Activated T-cell treated with anti-CD3 and anti-CD28 coated beads, Interleukin-2, amount 50 U/mL, for 48 hours (primary cell): ENCODE data around the gene AGR3.

ENCODE experiments used
- DNase-seq, 2 experiments: peaks; one replicate each; pipeline ENCODE4 v3.0.0-alpha.2; 2020

AGR3 gene

DNA sequence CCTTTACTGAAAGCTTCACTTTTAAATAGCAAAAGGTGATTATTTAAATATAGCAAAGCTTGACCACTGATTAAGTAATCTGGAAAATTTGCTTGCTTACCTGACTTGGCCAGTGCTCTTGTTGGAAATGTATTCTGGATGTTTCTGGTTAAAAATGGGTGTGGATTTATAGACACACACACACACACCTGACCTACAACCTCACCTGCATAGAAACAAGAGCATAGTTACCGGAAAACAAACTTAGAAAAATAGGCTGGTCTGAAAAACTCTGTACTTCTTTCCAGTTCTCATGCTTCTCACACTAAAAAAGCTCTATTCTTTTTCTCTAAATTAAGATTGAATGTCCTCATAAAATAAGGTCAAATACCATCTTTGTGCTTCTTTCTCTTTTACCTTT lies at the start of gene AGR3:
Gene AGR3, minus strand, starts transcription at position 140 of the 400 bp plus-strand sequence. CDS start 3,365 bp downstream, outside the sequence.
- DNase-seq: no peak

DNA sequence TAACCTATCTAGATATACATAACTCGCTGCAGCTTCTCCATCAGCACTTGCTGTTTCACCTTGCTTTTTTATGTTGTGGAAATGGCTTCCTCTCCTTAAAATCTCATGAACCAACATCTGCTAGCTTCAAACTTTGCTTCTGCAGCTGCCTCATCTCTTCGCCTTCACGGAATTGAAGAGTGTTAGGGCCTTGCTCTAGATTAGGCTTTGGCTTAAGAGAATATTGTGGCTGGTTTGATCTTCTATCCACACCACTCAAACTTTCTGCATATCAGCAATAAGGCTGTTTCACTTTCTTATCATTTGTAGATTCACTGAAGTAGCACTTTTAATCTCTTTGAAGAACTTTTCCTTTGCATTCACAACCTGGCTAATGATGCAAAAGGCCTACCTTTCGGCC lies 49.2 kb upstream of the AGR3 start:
- no peak for DNase-seq

DNA sequence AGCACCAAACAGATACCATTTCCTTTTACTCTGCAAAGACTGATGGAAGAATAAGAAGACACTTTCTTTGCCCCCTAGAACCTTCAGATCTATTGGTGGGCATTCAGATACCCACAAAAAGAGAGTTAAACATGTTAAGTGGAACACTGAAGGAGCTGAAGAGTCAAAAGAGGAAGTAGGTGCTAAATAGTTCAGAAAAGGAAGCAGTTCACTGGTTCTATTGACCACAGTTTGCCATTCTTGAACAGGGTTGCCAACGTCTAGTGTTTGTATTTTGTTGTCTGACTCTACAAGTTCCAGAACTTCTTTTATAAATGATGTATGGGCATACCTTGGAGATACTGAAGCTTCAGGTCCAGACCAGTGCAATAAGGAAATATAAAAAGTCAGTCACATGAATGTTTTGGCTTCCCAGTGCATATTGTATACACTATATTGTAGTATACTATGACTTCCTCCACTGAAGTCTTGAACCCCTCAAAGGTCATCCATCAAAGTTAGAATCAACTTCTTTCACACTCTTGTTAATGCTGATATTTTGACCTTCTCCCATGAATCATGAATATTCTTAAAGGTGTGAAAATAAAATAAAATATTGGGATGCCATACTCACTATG lies 47.5 kb upstream of the AGR3 start:
- no peak for DNase-seq

DNA sequence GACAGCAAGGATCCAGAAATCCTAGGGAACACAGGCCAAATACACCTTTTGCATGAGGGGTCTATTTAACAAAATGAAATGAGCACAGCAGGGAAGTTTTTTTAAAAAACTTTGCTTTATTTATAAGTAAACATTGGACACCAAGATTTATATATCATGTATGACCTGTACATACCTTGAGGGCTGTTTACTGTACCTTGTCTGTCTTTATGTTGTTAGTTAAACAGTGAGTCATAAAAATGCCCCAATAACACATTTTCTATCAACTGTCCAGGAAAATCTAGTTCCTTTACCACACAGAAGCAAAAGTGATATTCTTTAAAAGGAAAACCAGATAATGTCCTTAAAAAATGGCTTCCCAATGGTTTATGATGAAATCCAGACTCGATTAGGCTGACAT lies 45.1 kb upstream of the AGR3 start:
- no peak for DNase-seq

DNA sequence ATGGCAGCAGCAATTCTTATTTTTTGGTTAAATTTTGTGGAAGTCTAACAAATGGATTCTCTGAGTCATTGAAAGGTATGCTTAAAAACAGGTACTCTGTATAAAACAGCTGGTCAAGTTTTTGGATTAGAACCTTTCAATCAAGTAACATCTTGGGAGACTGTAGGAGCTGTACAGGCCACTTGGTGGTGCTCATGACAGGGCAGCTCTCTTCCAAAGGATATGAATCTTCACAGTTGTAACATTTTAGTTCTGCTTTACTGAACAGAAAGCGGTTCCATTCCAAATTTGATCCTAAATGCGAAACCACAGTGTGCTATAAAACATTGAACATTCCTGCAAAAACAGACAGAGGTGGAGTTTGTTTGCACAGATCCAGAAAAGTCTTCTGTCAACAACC lies 44.5 kb upstream of the AGR3 start:
- no peak for DNase-seq

DNA sequence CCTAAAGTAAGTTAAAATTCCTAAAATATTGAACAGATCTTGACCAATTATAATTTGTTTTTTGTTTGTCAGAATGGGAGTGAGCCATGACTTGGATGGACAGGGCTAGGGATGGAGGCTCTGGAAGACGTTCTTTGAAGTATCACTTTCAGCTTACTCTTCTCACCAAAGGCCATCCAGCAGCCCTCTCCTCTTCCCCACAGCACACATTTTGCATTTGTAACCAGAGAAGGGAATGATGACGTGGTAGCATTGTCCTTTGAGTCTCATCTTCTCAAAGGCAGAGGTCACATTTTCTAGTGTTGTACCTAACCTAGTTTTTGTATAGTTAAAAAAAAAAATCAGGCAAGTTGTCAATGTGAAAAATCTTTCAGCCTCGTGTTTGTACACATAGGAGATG lies 43.8 kb upstream of the AGR3 start:
- no peak for DNase-seq

DNA sequence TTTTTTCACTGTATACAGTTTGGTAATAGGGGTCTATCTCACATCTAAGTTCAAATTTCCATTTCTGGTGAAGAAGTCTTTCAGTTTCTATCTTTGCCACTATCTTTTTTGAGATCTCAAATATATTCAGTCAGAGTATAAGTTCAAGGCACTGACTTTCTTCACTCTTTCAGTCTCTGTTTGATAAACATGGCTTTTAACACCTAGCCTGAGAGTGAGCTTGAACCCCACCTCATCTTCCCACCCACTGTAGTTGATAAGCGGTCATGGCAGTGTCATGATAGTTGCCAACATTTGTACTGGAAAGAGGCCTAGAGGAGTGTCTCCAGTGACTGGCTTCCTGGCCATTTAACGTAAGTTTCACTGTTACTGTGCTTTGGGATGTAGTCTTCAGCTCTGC lies 41.2 kb upstream of the AGR3 start:
- peak in 1 of 2 experiments; percentile 32 for DNase-seq

DNA sequence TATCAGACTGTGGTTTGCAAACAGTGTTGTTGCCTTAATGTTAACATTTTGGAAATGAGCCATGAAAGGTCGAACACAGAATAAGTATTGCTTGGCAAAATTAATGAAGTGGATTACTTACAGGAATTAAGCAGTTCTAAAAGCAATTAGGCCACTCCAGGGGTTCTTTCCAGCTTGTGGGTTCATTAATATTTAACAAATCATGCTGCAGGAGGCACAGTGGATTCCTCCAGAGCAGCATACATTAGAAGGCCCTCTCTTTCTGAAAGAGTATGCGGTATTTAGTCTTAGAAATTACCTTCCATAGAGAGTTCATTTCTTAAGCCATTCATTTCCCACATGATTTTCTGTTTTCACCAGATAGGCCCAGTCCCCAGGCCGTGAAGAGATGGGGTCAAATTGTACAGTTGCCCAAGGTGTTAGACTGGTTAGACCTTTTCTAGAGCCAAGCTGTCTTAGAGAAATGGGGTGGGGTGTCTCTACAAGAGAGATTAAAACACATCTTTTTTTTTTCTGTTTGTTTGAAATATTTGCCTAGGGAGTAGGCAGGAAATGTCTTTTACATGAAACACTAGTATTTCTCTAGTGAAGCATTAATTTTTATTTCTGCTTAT lies 40.0 kb upstream of the AGR3 start:
- DNase-seq: no peak

DNA sequence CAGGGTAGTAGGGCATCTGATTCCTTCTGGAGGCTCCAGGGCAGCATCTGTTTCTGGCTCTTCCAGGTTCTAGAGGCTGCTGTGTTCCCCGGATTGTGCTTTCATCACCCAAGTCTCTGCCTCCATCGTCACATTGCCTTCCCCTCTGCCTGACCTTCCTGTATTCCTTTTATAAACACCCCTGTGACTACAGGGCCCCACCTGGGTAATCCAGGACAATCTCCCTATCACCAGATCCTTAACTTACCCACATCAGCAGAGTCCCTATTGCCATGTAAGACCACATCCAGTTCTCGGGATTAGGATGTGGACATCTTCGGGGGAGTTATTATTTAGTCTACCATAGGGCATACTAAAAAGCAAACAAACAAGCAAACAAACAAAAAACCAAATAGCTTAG lies 39.4 kb upstream of the AGR3 start:
- DNase-seq: no peak

DNA sequence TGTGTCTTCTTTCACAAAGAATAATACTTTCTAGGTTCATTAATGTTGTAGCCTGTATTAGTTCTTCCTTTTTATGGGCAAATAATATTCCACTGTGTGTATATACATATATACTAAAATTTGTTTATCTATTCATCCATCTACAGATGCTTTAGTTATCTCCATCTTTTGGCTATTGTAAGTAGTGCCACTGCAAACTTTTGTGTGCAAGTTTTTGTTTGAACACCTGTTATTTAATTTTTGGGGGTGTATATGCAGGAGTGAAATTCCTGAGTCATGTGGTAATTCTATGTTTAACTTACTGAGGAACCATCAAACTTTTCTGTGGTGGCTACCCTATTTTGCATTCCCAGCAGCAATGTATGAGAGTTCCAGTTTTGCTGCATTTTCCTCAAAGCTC lies 37.7 kb upstream of the AGR3 start:
- DNase-seq: no peak

DNA sequence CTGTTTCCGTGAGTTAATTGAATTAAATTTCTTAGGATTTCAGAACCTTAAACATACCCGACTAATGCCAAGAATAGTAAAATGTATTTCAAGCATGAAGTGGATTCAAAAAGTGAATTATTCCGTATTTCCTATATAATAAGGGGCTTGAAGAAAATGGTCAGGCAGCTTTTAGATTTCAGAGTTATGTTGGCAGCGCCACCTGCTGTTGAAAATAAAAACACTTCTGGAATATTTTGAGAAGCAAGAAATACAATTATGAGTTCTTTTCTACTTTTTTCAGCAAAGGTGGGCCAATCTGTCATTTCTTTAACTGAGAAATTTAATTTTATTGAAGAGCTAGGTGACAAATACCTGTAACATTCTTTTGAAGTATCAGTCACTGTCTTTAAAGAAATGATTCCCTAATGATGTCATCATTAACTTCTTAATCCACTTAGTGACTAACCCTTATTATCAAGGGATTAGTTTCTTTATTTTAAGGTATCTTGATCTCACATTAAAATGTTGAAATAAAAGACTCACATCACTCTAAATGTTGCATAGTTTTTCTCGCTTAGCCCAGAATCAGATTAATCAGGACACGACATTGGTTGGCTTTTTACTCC lies 36.6 kb upstream of the AGR3 start:
- DNase-seq: no peak

DNA sequence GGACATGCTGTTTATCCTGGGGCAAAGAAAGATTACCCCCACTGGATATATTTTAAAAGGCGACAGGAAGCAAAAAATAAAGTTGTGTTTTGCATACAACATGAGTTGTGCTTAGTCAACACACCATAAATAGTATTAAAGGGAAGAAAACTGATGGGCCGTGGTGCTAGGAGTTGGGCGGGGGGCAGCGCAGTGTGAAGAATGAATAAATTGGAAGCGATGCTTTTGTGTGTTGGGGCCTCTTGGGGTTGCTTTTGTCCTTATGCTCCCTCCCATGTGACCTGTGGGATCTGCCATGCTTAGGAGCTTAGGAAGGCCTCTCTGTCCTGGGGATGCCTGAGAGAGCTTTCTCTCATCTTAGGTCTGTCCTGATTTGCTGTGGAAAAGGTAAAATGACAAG lies 35.0 kb upstream of the AGR3 start:
- DNase-seq: no peak

DNA sequence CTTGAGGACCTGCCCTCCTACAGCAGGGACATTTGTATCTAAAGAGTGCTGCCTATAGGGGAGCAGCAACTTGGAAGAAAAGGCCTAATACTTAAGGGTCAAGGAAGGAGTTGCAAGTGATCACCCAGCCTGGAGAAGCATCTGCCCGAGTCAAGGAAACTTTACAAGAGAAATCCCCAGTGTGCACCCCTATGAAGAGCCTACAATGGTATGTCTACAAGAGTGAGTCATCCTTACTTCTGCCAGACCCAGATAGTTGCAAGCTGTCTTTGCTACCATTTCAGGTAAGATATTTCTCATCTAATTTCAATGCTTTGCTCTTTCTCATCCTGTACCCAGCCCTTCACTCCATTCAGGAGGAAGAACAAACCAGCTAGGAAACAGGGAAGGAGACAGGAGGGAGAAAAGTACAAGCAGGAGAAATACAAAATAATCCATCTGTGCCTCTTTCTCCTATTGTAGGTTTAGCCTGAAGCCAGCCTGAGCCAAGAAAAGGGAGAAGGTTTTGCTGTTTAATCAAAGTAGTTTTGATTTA lies 34.4 kb upstream of the AGR3 start:
- DNase-seq: no peak

DNA sequence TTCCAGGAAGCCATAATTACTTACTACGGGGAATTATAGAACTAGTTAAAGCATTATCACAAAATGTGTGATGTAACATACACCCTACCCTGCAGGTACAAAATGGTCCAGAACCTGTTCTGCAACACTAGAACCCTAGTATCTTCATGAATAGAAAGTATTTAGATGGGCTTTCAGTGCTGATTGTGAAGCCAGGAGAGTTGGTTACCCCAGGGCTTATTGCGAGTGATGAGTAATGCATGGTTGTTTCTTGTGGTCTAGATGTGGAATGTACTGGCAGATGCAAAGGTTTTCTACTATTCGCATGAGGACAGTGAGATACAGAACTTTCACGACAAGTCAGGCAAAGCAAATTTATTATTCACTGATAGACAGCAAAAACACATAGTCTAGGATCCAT lies 33.6 kb upstream of the AGR3 start:
- DNase-seq: no peak

DNA sequence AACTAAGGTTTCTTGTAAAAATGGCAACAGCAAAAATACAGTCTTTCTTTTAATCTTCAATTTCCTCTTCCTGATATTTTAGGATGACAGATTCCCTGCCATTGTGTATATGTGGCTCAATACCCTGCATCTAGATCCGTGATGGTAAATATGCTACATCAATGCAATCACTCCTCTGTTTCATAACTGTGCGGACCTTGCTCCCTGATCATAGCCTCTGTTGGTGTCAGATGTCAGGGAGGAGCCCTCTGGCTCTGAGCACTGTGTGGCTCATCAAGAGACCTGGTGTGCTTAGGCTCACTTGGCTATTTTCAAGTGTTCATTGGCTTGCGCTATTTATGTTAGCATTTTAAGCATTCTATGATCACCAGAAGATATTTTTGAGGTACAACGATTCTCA lies 33.0 kb upstream of the AGR3 start:
- DNase-seq: no peak

DNA sequence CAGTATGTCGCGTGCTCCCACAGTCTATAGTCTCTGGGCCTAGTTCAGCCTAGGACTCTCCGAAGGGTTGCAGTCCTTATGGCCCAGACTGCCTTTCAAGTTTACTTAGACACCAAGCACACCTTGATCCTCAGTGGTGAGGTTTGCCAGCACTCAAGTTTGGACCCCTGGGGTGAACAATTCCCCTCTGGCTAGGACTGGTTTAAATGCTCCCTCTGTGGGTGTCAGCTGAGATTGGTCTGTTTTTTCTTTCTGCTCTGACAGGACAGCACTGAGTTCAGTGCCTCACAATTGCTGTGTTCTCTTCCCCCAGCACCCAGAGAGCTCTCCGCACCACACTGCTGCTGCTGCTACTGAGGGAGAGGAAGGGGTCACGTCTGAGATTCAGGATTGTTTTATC lies 31.9 kb upstream of the AGR3 start:
- DNase-seq: no peak

DNA sequence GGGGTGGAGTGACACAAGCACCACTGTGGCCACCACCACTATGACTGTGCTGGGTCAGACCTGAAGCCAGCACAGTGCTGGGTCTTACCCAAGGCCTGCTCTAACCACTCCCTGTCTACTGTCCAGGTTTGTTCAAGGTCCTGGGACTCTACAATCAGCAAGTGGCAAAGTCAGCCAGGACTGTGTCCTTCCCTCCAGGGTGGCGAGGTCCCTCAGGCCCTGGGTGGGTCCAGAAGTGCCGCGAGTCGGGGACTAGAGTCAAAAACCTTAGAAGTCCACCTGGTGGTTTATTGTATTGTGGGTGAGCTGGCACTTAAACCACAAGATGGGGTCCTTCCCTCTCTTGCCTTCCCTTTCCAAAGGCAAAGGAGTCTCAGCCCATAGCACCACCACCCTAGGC lies 30.8 kb upstream of the AGR3 start:
- DNase-seq: no peak

DNA sequence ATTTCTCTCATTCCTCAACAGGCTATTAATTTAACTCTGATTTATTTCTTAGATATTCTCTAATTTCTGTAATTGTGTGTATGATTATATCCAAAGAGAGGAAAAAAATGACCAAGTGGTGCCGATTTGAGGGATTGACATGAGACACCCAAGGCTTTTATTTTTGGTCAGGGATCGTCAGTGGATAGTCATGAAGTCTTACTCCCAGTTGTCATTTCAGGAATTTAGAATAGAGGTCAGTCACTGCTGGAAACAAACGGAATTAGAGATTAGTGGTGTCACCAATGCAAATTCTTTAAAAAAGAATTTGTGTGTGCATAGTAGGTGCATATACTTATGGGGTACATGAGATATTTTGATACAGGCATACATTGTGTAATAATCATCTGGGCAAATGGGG lies 26.8 kb upstream of the AGR3 start:
- DNase-seq: no peak

DNA sequence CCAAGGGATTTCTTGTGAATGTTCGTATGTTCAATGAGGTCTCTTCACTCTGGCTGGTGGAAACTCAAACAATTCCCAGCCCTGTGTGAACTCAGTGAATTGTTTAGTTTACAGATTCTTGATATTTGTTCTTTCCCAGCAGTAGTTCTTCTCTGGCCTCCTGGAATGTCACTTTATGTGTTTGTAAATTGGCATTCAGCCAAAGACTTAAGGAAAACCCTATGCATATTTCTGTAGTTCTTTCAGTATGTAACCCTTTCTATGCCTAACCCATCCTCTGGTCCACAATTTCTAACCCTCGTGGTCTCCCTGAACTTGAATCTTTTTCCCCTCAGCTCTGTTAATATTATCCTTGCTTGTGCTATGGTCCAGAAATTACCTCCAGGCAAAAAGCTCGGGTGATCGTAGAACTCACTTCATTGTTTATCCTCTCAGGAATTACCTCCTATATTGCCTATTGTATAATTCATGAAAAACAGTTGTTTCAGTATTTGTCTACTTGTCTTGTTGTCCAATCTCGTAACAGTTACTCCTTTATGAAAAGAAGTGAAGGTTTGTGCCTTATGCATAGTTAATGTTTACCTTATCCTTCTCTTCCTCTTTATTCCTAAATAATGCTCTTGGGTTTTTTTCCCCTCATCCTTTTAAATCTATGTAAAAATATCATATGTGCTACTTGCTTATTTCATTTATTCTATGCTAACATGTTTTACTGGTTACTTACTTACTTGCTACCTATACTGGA lies 23.7 kb upstream of the AGR3 start:
- DNase-seq: no peak

DNA sequence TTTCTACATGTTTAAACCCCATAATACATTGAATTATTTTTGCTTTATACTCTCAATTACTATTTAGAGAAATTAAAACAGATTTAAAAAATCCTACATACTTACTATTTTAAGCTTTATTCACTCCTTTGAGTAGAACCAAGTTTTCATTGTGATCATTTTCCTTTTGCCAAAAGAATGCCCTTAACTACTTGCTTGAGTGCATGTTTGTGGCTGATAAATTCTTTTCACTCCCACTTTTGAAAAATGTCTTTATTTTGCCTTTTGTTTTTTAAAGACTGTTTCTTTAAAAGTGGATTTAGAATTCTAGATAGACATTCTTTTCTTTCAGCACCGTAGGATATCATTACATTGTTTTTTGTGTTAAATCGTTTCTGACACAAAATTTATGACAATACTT lies 22.3 kb upstream of the AGR3 start:
- no peak for DNase-seq

DNA sequence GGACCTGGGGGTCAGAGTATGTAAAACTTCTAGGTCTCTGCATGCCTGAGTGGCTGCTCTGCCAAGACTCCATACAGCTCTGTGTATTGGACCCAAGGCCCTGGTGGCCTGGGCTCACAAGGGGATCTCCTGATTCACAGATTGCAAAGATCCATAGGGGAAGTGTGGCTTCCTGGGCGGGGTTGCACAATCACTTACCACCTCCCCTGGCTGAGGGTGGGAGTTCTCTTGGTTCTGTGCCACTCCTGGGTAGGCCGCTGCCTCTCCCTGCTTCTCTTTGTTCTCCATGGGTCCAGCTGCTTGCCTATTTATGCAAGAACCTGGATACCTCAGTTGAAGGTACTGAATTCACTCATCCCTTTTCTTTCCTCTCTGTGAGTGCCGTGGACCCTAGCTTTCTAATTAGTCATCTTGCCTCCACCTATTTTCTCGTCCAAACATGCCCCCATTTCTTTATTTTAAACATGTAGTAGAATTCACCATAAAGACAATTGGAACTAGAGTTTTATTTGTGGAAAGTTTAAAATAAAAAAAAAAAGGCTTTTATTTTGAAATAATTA lies 18.5 kb upstream of the AGR3 start:
- DNase-seq: no peak

DNA sequence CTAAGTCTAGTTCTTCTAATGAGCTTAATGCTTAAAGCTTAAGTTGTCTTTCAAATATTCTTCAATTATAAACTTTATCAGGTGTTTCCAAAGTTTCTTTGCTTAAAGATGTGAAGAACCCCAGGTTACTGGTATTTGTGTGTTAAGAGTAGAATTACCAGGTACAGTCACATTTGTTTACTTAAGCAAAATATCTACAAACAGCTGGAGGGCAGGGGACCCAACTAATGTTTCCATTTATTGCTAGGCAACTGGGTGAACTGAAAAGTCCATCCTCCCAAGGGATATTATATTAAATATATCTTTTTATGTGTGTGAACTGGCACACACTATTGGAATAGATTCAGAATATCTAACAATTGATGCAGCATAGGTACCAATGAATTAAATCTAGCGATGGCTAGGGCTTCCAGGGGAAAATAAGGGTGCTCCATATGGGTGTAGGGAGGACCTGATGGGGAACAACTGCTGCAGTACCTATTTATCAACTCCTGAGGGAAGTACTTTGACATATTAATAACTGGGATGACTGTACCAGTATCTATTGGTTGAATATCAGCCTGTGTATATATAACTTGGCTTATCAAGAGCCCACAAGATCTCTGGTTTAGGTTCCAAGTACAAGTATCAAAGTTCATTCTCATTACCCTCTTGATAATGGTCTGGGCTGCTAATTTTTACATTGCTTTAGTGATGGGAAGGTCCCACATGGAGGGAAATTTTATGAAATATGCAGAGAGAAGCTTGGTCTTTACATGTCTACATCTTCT lies 10.3 kb upstream of the AGR3 start:
- no peak for DNase-seq

DNA sequence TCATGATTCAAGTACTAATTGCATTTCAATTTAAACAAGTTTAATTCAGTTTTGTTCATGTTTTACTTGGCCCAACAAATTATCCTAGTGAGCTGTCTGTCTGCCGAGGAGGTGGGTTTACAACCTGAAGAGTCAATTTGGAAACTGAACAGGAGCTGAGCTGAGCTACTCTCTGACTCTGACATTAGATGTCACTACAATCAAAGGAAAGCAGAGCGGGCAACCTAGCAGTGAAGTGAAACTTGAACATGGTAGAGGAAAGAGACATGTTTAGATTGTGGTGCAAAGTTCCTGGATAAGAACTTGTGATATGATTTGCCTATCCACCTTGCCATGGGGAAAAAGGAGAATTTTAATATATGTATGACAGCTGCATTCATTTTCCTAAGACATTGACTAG lies 9.6 kb upstream of the AGR3 start:
- DNase-seq: no peak
